ENCODE measurements around the gene ARHGAP6. TPM values are rescaled to one million over a fixed set of nuclear protein-coding genes. Genes with fewer than 3 reads are reported as not detected.
"Not testable (repeated sequence)": the region's sequence is repeated elsewhere in the genome, so short reads cannot be mapped to it uniquely, and the experiment has no call there.

ARHGAP6 gene
- total and polyA plus RNA-seq, 9 donors, result 14.1 to 32.9 (median 20.3) TPM

- Histone ChIP-seq H3K4me3 (no peak overlapping the region), H3K9me3 (no peaks in the 10 kb centered on the region), H3K36me3 (no peaks in the 10 kb centered on the region), H3K27ac (no peak overlapping the region), H3K27me3 (no peaks in the 10 kb centered on the region), H3K4me1 (ENCODE audit: insufficient read depth) (no peaks in the 10 kb centered on the region)
- intact Hi-C loops (cut with DNase I), result no loop called here
- no peak for TF ChIP-seq EP300 (IDR thresholded peaks at IDR 0.05)
- DNase-seq, result no peak
Measured at GRCh38 chrX:11626351-11626750, 39.4 kb downstream of the ARHGAP6 start.

GRCh38 chrX:11619441-11619840, 46.3 kb downstream of the ARHGAP6 start:
- DNase-seq, result no peak
- intact Hi-C loops (cut with DNase I), result no loop called here
- 20 to 35% (median 27%) methylated on average over 1 of the region's 1 CpG for WGBS, 3 donors
- H3K4me1 ChIP-seq (ENCODE audit: insufficient read depth), result no peaks in the 10 kb centered on the region
- no peak overlapping the region for H3K4me3 ChIP-seq
- no peak for TF ChIP-seq EP300 (IDR thresholded peaks at IDR 0.05)
- no peak for TF ChIP-seq CTCF (IDR thresholded peaks at IDR 0.05)
- TF ChIP-seq POLR2A (IDR thresholded peaks at IDR 0.05), result no peak
- H3K27me3 ChIP-seq, result no peaks in the 10 kb centered on the region
- no peak overlapping the region for H3K27ac ChIP-seq
- H3K9me3 ChIP-seq, result no peaks in the 10 kb centered on the region
- H3K36me3 ChIP-seq, result no peaks in the 10 kb centered on the region

GRCh38 chrX:11614253-11614652, 51.5 kb downstream of the ARHGAP6 start:
- H3K27me3 ChIP-seq; intact Hi-C loops (cut with DNase I); DNase-seq; H3K9me3 ChIP-seq; H3K4me1 ChIP-seq (ENCODE audit: insufficient read depth); H3K36me3 ChIP-seq; H3K4me3 ChIP-seq; H3K27ac ChIP-seq: not testable (repeated sequence)
- WGBS, 3 donors, result 72 to 77% (median 72%) methylated on average over 3 of the region's 3 CpGs

- TF ChIP-seq EP300 (IDR thresholded peaks at IDR 0.05) (no peak), CTCF (IDR thresholded peaks at IDR 0.05) (no peak), POLR2A (IDR thresholded peaks at IDR 0.05) (no peak)
- Histone ChIP-seq H3K9me3 (no peaks in the 10 kb centered on the region), H3K4me3 (no peak overlapping the region), H3K27ac (no peak overlapping the region), H3K36me3 (no peaks in the 10 kb centered on the region), H3K4me1 (ENCODE audit: insufficient read depth) (no peaks in the 10 kb centered on the region), H3K27me3 (no peaks in the 10 kb centered on the region)
- WGBS, 3 donors, result 35 to 54% (median 40%) methylated on average over 1 of the region's 1 CpG
- no peak for DNase-seq
- intact Hi-C loops (cut with DNase I), result no loop called here
Measured at GRCh38 chrX:11611965-11612364, 53.8 kb downstream of the ARHGAP6 start.

GRCh38 chrX:11611161-11611560, 54.6 kb downstream of the ARHGAP6 start:
- DNase-seq, result no peak
- no peak overlapping the region for H3K4me3 ChIP-seq
- 61 to 68% (median 65%) methylated on average over 1 of the region's 1 CpG for WGBS, 3 donors
- intact Hi-C loops (cut with DNase I), result no loop called here
- no peak overlapping the region for H3K27ac ChIP-seq
- TF ChIP-seq POLR2A (IDR thresholded peaks at IDR 0.05) (no peak), CTCF (IDR thresholded peaks at IDR 0.05) (no peak), EP300 (IDR thresholded peaks at IDR 0.05) (no peak)
- H3K27me3 ChIP-seq, result no peaks in the 10 kb centered on the region
- no peaks in the 10 kb centered on the region for H3K36me3 ChIP-seq
- no peaks in the 10 kb centered on the region for H3K9me3 ChIP-seq
- no peaks in the 10 kb centered on the region for H3K4me1 ChIP-seq (ENCODE audit: insufficient read depth)

GRCh38 chrX:11609109-11609508, 56.6 kb downstream of the ARHGAP6 start:
- H3K9me3 ChIP-seq, result no peaks in the 10 kb centered on the region
- no peaks in the 10 kb centered on the region for H3K36me3 ChIP-seq
- H3K27me3 ChIP-seq, result no peaks in the 10 kb centered on the region
- WGBS, 3 donors, result 56 to 78% (median 73%) methylated on average over 2 of the region's 2 CpGs
- TF ChIP-seq EP300 (IDR thresholded peaks at IDR 0.05), result no peak
- TF ChIP-seq CTCF (IDR thresholded peaks at IDR 0.05), result no peak
- no peak for TF ChIP-seq POLR2A (IDR thresholded peaks at IDR 0.05)
- DNase-seq, result no peak
- H3K4me3 ChIP-seq, result no peak overlapping the region
- H3K27ac ChIP-seq, result no peak overlapping the region
- intact Hi-C loops (cut with DNase I), result no loop called here
- H3K4me1 ChIP-seq (ENCODE audit: insufficient read depth), result no peaks in the 10 kb centered on the region

Data from ovary (tissue), 9 donors.